K562 (cell line): ENCODE data around the gene PLEKHM2. TPM values are rescaled to one million over a fixed set of nuclear protein-coding genes. Genes with fewer than 3 reads are reported as not detected.
A peak's percentile ranks its signal among the peaks of the same experiment; 100 is the strongest.

ENCODE experiments used
- ATAC-seq: fragments of 200-7000 bp; cut with Tn5 transposase; 3 replicates; pipeline ENCODE4 v1.9.1; 2020; ENCODE audit warnings: moderate library complexity
- BruUV-seq: library from RNA; stranded (reverse); fragments of 400-500 nt; replicated peaks from 2 replicates; lab custom pipeline; 2021; lab: Mats Ljungman, UMichigan
- CTCF ChIA-PET: fragments of 300-600 bp; formaldehyde crosslinking; extraction: SDS; loops from one replicate; lab custom pipeline; 2021; ENCODE audit warnings: low intra/inter-chr PET ratio; lab: Yijun Ruan, JAX
- POLR2A ChIA-PET: fragments of 300-600, 350-650 bp; sonication (Branson Sonifier 250); formaldehyde crosslinking; extraction: SDS; loops from one replicate; lab custom pipeline; 2021; ENCODE audit warnings: antibody characterized with exemption, inconsistent platforms; lab: Yijun Ruan, JAX
- DNase-seq, 4 experiments: peaks; one replicate each; pipeline versions ENCODE4 v3.0.0 to v3.0.0-alpha.2; 2011 to 2018; ENCODE audit warnings: low spot score in 3 of 4, mixed read lengths in 3 of 4; ENCODE audit errors: extremely low read depth in 1 of 4
- FAIRE-seq: peaks from 2 replicates; lab custom pipeline; 2011; peaks lifted over from hg19 to GRCh38; lab: Jason Lieb, UNC
- H2AFZ ChIP-seq: 2 replicates; pipeline ENCODE4 v1.6.0; 2011; ENCODE audit warnings: low read depth, low read length, control low read depth, inconsistent platforms
- H3K27ac ChIP-seq: fragments of 200-600 bp; 3 replicates; pipeline ENCODE4 v1.8.0; 2011; ENCODE audit warnings: low read depth, mild to moderate bottlenecking, control low read depth, inconsistent platforms, low read length, moderate library complexity, mixed read lengths; ENCODE audit errors: extremely low read depth
- H3K27me3 ChIP-seq, 2 experiments: fragments of 300-600 bp in 1 of 2; 2 replicates in 1 of 2; 3 replicates in 1 of 2; pipeline versions ENCODE4 v1.6.0 to v1.8.0; 2011; ENCODE audit warnings: inconsistent platforms in 2 of 2, low read length in 2 of 2, mild to moderate bottlenecking in 1 of 2, mixed read lengths in 1 of 2, moderate library complexity in 1 of 2; ENCODE audit not compliant: control insufficient read depth in 2 of 2, insufficient read depth in 2 of 2
- H3K36me3 ChIP-seq: fragments of 300-600 bp; 3 replicates; pipeline ENCODE4 v1.8.0; 2011; ENCODE audit warnings: mild to moderate bottlenecking, low read length, inconsistent platforms; ENCODE audit not compliant: control insufficient read depth, insufficient read depth
- H3K4me1 ChIP-seq, 2 experiments: fragments of 200-600 bp in 1 of 2; replicated peaks in 1 of 2; 2 replicates in 1 of 2; 3 replicates in 1 of 2; pipeline versions ENCODE4 v1.5.1 to v1.8.0; 2011; ENCODE audit warnings: inconsistent platforms in 2 of 2, low read length in 2 of 2, mild to moderate bottlenecking in 1 of 2, mixed read lengths in 1 of 2, moderate library complexity in 1 of 2; ENCODE audit not compliant: control insufficient read depth in 2 of 2, insufficient read depth in 2 of 2
- H3K4me2 ChIP-seq: 2 replicates; pipeline ENCODE4 v1.6.1; 2011; ENCODE audit warnings: low read length, control low read depth, inconsistent platforms, mixed read lengths; ENCODE audit not compliant: insufficient read depth
- H3K4me3 ChIP-seq: fragments of 200-600 bp; sonication (generic), shearing (Covaris generic); 2 replicates; pipeline ENCODE4 v1.5.1; 2016; ENCODE audit warnings: control low read depth, inconsistent platforms
- H3K79me2 ChIP-seq: fragments of 200-600 bp; 3 replicates; pipeline ENCODE4 v1.8.0; 2011; ENCODE audit warnings: low read length, inconsistent platforms; ENCODE audit not compliant: control insufficient read depth, insufficient read depth
- H3K9ac ChIP-seq, 2 experiments: 2 replicates each; pipeline versions ENCODE4 v1.6.0 to v1.6.1; 2011; ENCODE audit warnings: low read depth in 2 of 2, low read length in 2 of 2, control low read depth in 1 of 2, inconsistent platforms in 1 of 2, mild to moderate bottlenecking in 1 of 2, mixed read lengths in 1 of 2; ENCODE audit not compliant: insufficient read depth in 1 of 2
- H3K9me1 ChIP-seq: one replicate; pipeline ENCODE4 v1.6.0; 2011; ENCODE audit warnings: inconsistent platforms, mild to moderate bottlenecking, low read length, moderate library complexity; ENCODE audit not compliant: control insufficient read depth, insufficient read depth
- H3K9me3 ChIP-seq: replicated peaks from 2 replicates; pipeline ENCODE4 v1.5.1; 2011; ENCODE audit warnings: low read depth, low read length, inconsistent platforms; ENCODE audit not compliant: control insufficient read depth, insufficient read depth
- H4K20me1 ChIP-seq: replicated peaks from 2 replicates; pipeline ENCODE4 v1.6.1; 2011; ENCODE audit warnings: low read length, inconsistent platforms, mixed read lengths; ENCODE audit not compliant: control insufficient read depth, insufficient read depth
- ATF1 ChIP-seq, 2 experiments: fragments of 450-650 bp in 1 of 2; IDR thresholded peaks; 2 replicates each; pipeline ENCODE4 v1.6.1; 2016; ENCODE audit warnings: missing compliant biosample characterization in 1 of 2, missing genetic modification characterization in 1 of 2
- CHCHD3 ChIP-seq: fragments of 250-450 bp; sonication (Bioruptor Pico); IDR thresholded peaks from 2 replicates; pipeline ENCODE4 v2.1.2; 2022; ENCODE audit warnings: mild to moderate bottlenecking
- GTF2F1 ChIP-seq: IDR thresholded peaks from 2 replicates; pipeline ENCODE4 v1.6.1; 2011; ENCODE audit warnings: low read depth, low read length, improper control_type of control experiment
- MITF ChIP-seq: IDR thresholded peaks from 2 replicates; pipeline ENCODE4 v1.6.1; 2014; ENCODE audit warnings: antibody characterized with exemption
- MTA3 ChIP-seq: fragments of 450-650 bp; formaldehyde crosslinking; IDR thresholded peaks from 2 replicates; pipeline ENCODE4 v1.6.1; 2017; ENCODE audit warnings: mild to moderate bottlenecking, borderline replicate concordance
- NFYB ChIP-seq: IDR thresholded peaks from 2 replicates; pipeline ENCODE4 v1.6.1; 2011; ENCODE audit warnings: mild to moderate bottlenecking, moderate library complexity; ENCODE audit not compliant: insufficient read length; ENCODE audit errors: extremely low read depth
- PHF20 ChIP-seq: fragments of 450-650 bp; IDR thresholded peaks from 2 replicates; pipeline ENCODE4 v1.6.1; 2018; ENCODE audit not compliant: partially characterized antibody
- PTRF ChIP-seq: fragments of 450-650 bp; IDR thresholded peaks from 2 replicates; pipeline ENCODE4 v1.6.1; 2016; ENCODE audit warnings: mild to moderate bottlenecking, missing genetic modification characterization, missing compliant biosample characterization
- RAD51 ChIP-seq: fragments of 450-650 bp; IDR thresholded peaks from 2 replicates; pipeline ENCODE4 v1.7.1; 2016; ENCODE audit warnings: low read depth, mild to moderate bottlenecking, borderline replicate concordance
- SIN3B ChIP-seq: fragments of 450-650 bp; IDR thresholded peaks from 2 replicates; pipeline ENCODE4 v1.6.1; 2017; ENCODE audit warnings: low read depth, mild to moderate bottlenecking, moderate library complexity
- TAF7 ChIP-seq: fragments of 450-650 bp; IDR thresholded peaks from 2 replicates; pipeline ENCODE4 v1.6.1; 2016; ENCODE audit warnings: missing genetic modification characterization, missing compliant biosample characterization
- THRA ChIP-seq: fragments of 450-650 bp; IDR thresholded peaks from 2 replicates; pipeline ENCODE4 v1.6.1; 2017; ENCODE audit warnings: mild to moderate bottlenecking, moderate library complexity
- USF2 ChIP-seq: sonication (generic); formaldehyde crosslinking; IDR thresholded peaks from 2 replicates; pipeline ENCODE4 v1.5.0; 2020; ENCODE audit warnings: missing genetic modification reagents
- ZBTB2 ChIP-seq: fragments of 450-650 bp; IDR thresholded peaks from 2 replicates; pipeline ENCODE4 v1.6.1; 2016; ENCODE audit warnings: antibody characterized with exemption
- ZNF23 ChIP-seq: fragments of 250-450 bp; sonication (Bioruptor Pico); IDR thresholded peaks from 2 replicates; pipeline ENCODE4 v1.4.0; 2020; ENCODE audit warnings: mild to moderate bottlenecking
- ZNF324 ChIP-seq: fragments of 250-450 bp; sonication (Bioruptor Pico); IDR thresholded peaks from 2 replicates; pipeline ENCODE4 v1.4.0; 2020; ENCODE audit warnings: mild to moderate bottlenecking
- ZNF347 ChIP-seq: fragments of 450-650 bp; formaldehyde crosslinking; IDR thresholded peaks from 2 replicates; pipeline ENCODE4 v1.4.0; 2020; ENCODE audit warnings: low read depth, mild to moderate bottlenecking, moderate library complexity
- ZNF445 ChIP-seq: fragments of 250-450 bp; sonication (Bioruptor Pico); IDR thresholded peaks from 2 replicates; pipeline ENCODE4 v1.4.0; 2020; ENCODE audit warnings: low read depth, mild to moderate bottlenecking, moderate library complexity
- WGBS: fragments of 100-300 bp; shearing (Covaris generic); methylation state at CpG from one replicate; pipeline ENCODE4 v1.1.6; 2016; ENCODE audit warnings: low coverage, mixed read lengths; ENCODE audit not compliant: insufficient coverage; ENCODE audit errors: missing lambda C conversion rate; 5-methylcytosine and 5-hydroxymethylcytosine counted together
- in situ Hi-C: fragments of 300-500 bp; cut with MboI; formaldehyde crosslinking; loops from 4 replicates; pipeline ENCODE4 v1.15.0; 2018; ENCODE audit warnings: inconsistent platforms, mixed read lengths
- intact Hi-C: fragments of 100-400 bp; cut with micrococcal nuclease; formaldehyde crosslinking; loops from 2 replicates; pipeline ENCODE4 v1.14.2; 2022
- polyA plus RNA-seq, 8 experiments: library from polyadenylated mRNA; depleted of rRNA in 4 of 8; stranded (reverse) in 5 of 8; unstranded in 3 of 8; fragments of >200 nt; fragmentation: Nextera tagmentation in 2 of 8; fragmentation: Illumina TruSeq in 1 of 8; extraction: Ambion mirVana in 2 of 8; extraction: Trizol in 1 of 8; gene quantifications; 2 replicates each; pipeline versions ENCODE4 v1.2.1 to v1.2.3, GENCODE V29; 2011 to 2014; ENCODE audit warnings: inconsistent platforms in 1 of 8, missing spikeins in 1 of 8
- total RNA-seq, 7 experiments: library from RNA; depleted of rRNA in 6 of 7; stranded (reverse); fragments of >200 nt in 6 of 7; fragmentation: Illumina TruSeq in 2 of 7; extraction: Trizol in 2 of 7; gene quantifications; 2 replicates each; pipeline versions ENCODE4 v1.2.1 to v1.2.3, GENCODE V29; 2011 to 2021; ENCODE audit warnings: low replicate concordance in 1 of 7

Gene PLEKHM2
- total and polyA plus RNA-seq, 9 of the 15 experiments (the other 6 are each of a cell fraction or from before 2014, with no cell fraction given) = 0.27 to 63.7 (median 33.2) TPM

- ATAC-seq (peak; percentile 68), FAIRE-seq (no peak), DNase-seq (peak in 1 of 4 experiments; percentile 18)
- no peaks in the 10 kb centered on the region for H3K9me3 ChIP-seq
- no TSS peak for BruUV-seq
- no peaks in the 10 kb centered on the region for H4K20me1 ChIP-seq
- peak overlapping the region in 1 of 2 experiments; percentile 55; a peak in 1 of 4 replicates for H3K9ac ChIP-seq
- no peaks in the 10 kb centered on the region for H3K79me2 ChIP-seq
- no peak overlapping the region for H3K4me3 ChIP-seq
- H3K27ac ChIP-seq = no peak overlapping the region
- in situ Hi-C loops (no loop called here), intact Hi-C loops (no loop called here)
- ChIA-PET POLR2A (interaction anchor here (0.7 to 1.0 kb wide), 5 partner anchors 8 to 84 kb away, joined by 3 to 4 read pairs (median 3); no protein-coding TSS in a partner anchor), CTCF (no interaction called here)
- no peaks in the 10 kb centered on the region for H3K36me3 ChIP-seq
- H3K4me1 ChIP-seq = peaks cover 9 to 14% of the 10 kb centered on the region in 2 experiments; a peak in 4 of 5 replicates
- 22% methylated on average over 7 of the region's 7 CpGs for WGBS
- peaks cover 0 to 22% of the 10 kb centered on the region in 2 experiments; a peak in 2 of 5 replicates for H3K27me3 ChIP-seq
- no peak overlapping the region for H2AFZ ChIP-seq
- no peak overlapping the region for H3K4me2 ChIP-seq
- H3K9me1 ChIP-seq = no peaks in the 10 kb centered on the region
- no peak for TF ChIP-seq MTA3
- no peak for TF ChIP-seq ZNF324 (CRISPR knock-in tag)
- TF ChIP-seq MITF = no peak
- peak; percentile 17; the same call in 1 of the 2 replicates for TF ChIP-seq RAD51
- TF ChIP-seq ATF1 (CRISPR knock-in tag; IDR thresholded peaks at IDR 0.05) = no peak
- no peak for TF ChIP-seq ATF1 (tag; IDR thresholded peaks at IDR 0.05)
- no peak for TF ChIP-seq ZBTB2
- no peak for TF ChIP-seq THRA
- no peak for TF ChIP-seq ZNF347 (CRISPR knock-in tag)
- no peak for TF ChIP-seq PHF20
- no peak for TF ChIP-seq PTRF (tag)
- TF ChIP-seq NFYB = peak; percentile 34
- TF ChIP-seq GTF2F1 = no peak
- no peak for TF ChIP-seq ZNF23 (CRISPR knock-in tag)
- TF ChIP-seq USF2 (CRISPR knock-in tag) = peak; percentile 42
- no peak for TF ChIP-seq TAF7 (tag)
- TF ChIP-seq SIN3B = no peak
- no peak for TF ChIP-seq ZNF445
- TF ChIP-seq CHCHD3 (CRISPR knock-in tag) = no peak
Measured at GRCh38 chr1:15777909-15778707, 94.0 kb downstream of the PLEKHM2 start.
